Measurements from ENCODE around the gene SH3RF3.

Gene SH3RF3

GRCh38 chr2:109369671-109370191 is 240.7 kb downstream of the SH3RF3 start:
- no peak for DNase-seq

GRCh38 chr2:109370399-109371035 is 241.5 kb downstream of the SH3RF3 start:
- no peak for DNase-seq

- DNase-seq = no peak
Measured at GRCh38 chr2:109371481-109372170, 242.6 kb downstream of the SH3RF3 start.

GRCh38 chr2:109372171-109372568 is 243.2 kb downstream of the SH3RF3 start:
- no peak for DNase-seq

- no peak for DNase-seq
Measured at GRCh38 chr2:109372614-109373013, 243.6 kb downstream of the SH3RF3 start.

- DNase-seq = no peak
Measured at GRCh38 chr2:109373791-109374547, 245.0 kb downstream of the SH3RF3 start.

GRCh38 chr2:109374548-109375130 is 245.6 kb downstream of the SH3RF3 start:
- no peak for DNase-seq

- no peak for DNase-seq
Measured at GRCh38 chr2:109375131-109375561, 246.1 kb downstream of the SH3RF3 start.

GRCh38 chr2:109375656-109376055 is 246.7 kb downstream of the SH3RF3 start:
- no peak for DNase-seq

GRCh38 chr2:109376115-109376514 is 247.1 kb downstream of the SH3RF3 start:
- DNase-seq = no peak

- DNase-seq = no peak
Measured at GRCh38 chr2:109376796-109377495, 247.9 kb downstream of the SH3RF3 start.

GRCh38 chr2:109377976-109378375 is 249.0 kb downstream of the SH3RF3 start:
- DNase-seq = no peak

- DNase-seq = no peak
Measured at GRCh38 chr2:109378682-109379081, 249.7 kb downstream of the SH3RF3 start.

GRCh38 chr2:109379507-109379906 is 250.5 kb downstream of the SH3RF3 start:
- no peak for DNase-seq

GRCh38 chr2:109380502-109381326 is 251.7 kb downstream of the SH3RF3 start:
- no peak for DNase-seq

- DNase-seq = no peak
Measured at GRCh38 chr2:109381327-109381820, 252.4 kb downstream of the SH3RF3 start.

GRCh38 chr2:109382226-109382895 is 253.4 kb downstream of the SH3RF3 start:
- no peak for DNase-seq

GRCh38 chr2:109382951-109383350 is 253.9 kb downstream of the SH3RF3 start:
- peak; percentile 64 for DNase-seq

- no peak for DNase-seq
Measured at GRCh38 chr2:109383505-109384307, 254.7 kb downstream of the SH3RF3 start.

Data from NCI-H1105 (cell line).